HepG2 (cell line): ENCODE results near the gene PIK3C2B. TPM values are rescaled to one million over a fixed set of nuclear protein-coding genes. Genes with fewer than 3 reads are reported as not detected.

Source experiments
- ATF3 ChIP-seq: sonication (generic); formaldehyde crosslinking; IDR thresholded peaks from 2 replicates; pipeline ENCODE4 v1.4.0; 2020; ENCODE audit warnings: missing genetic modification reagents
- CEBPG ChIP-seq: IDR thresholded peaks from 2 replicates; pipeline ENCODE4 v1.6.1; 2016
- EP300 ChIP-seq, 3 experiments: sonication (generic) in 1 of 3; formaldehyde crosslinking in 1 of 3; IDR thresholded peaks; 2 replicates each; pipeline versions ENCODE4 v1.5.1 to v1.6.1; 2011 to 2020; ENCODE audit warnings: low read depth in 2 of 3, low read length in 2 of 3, borderline replicate concordance in 1 of 3, improper control_type of control experiment in 1 of 3, mild to moderate bottlenecking in 1 of 3, missing genetic modification reagents in 1 of 3, moderate library complexity in 1 of 3
- FOSL2 ChIP-seq: sonication (generic); formaldehyde crosslinking; IDR thresholded peaks from 2 replicates; pipeline ENCODE4 v1.4.0; 2020; ENCODE audit warnings: missing genetic modification reagents
- FUBP1 ChIP-seq: sonication (generic); formaldehyde crosslinking; IDR thresholded peaks from 2 replicates; pipeline ENCODE4 v1.5.1; 2020; ENCODE audit warnings: missing genetic modification reagents, mild to moderate bottlenecking, borderline replicate concordance
- HOXA5 ChIP-seq: sonication (generic); formaldehyde crosslinking; IDR thresholded peaks from 2 replicates; pipeline ENCODE4 v1.4.0; 2020; ENCODE audit warnings: missing genetic modification reagents
- JUN ChIP-seq: sonication (generic); formaldehyde crosslinking; IDR thresholded peaks from 2 replicates; pipeline ENCODE4 v1.4.0; 2020; ENCODE audit warnings: mild to moderate bottlenecking, missing genetic modification reagents
- KIAA2018 ChIP-seq: sonication (generic); formaldehyde crosslinking; IDR thresholded peaks from 2 replicates; pipeline ENCODE4 v1.5.0; 2020; ENCODE audit warnings: mild to moderate bottlenecking, missing genetic modification reagents, borderline replicate concordance
- LBX2 ChIP-seq: sonication (generic); formaldehyde crosslinking; IDR thresholded peaks from 2 replicates; pipeline ENCODE4 v1.5.0; 2020; ENCODE audit warnings: missing genetic modification reagents, mild to moderate bottlenecking, borderline replicate concordance
- NR2C2 ChIP-seq: sonication (generic); formaldehyde crosslinking; IDR thresholded peaks from 2 replicates; pipeline ENCODE4 v1.4.0; 2020; ENCODE audit warnings: missing genetic modification reagents, mild to moderate bottlenecking, moderate library complexity, borderline replicate concordance
- RXRA ChIP-seq: sonication (generic); formaldehyde crosslinking; IDR thresholded peaks from 2 replicates; pipeline ENCODE4 v1.5.1; 2020; ENCODE audit warnings: missing genetic modification reagents
- SALL2 ChIP-seq: sonication (generic); formaldehyde crosslinking; IDR thresholded peaks from 2 replicates; pipeline ENCODE4 v1.8.1; 2023; ENCODE audit warnings: mild to moderate bottlenecking, missing genetic modification reagents, inconsistent platforms
- STAG1 ChIP-seq: sonication (generic); formaldehyde crosslinking; IDR thresholded peaks from 2 replicates; pipeline ENCODE4 v1.4.0; 2020; ENCODE audit warnings: missing genetic modification reagents
- SUZ12 ChIP-seq: fragments of 150-350 bp; IDR thresholded peaks from 2 replicates; pipeline ENCODE4 v1.6.1; 2014; ENCODE audit warnings: low read depth, low read length
- XBP1 ChIP-seq: sonication (generic); formaldehyde crosslinking; IDR thresholded peaks from 2 replicates; pipeline ENCODE4 v1.5.0; 2020; ENCODE audit warnings: missing genetic modification reagents
- ZMAT5 ChIP-seq: sonication (generic); formaldehyde crosslinking; IDR thresholded peaks from 2 replicates; pipeline ENCODE4 v1.5.0; 2020; ENCODE audit warnings: mild to moderate bottlenecking, low read depth, missing genetic modification reagents, borderline replicate concordance
- ZNF121 ChIP-seq: sonication (generic); formaldehyde crosslinking; IDR thresholded peaks from 2 replicates; pipeline ENCODE4 v1.5.0; 2020; ENCODE audit warnings: mild to moderate bottlenecking, missing genetic modification reagents
- ZNF451 ChIP-seq: sonication (generic); formaldehyde crosslinking; IDR thresholded peaks from 2 replicates; pipeline ENCODE4 v1.5.0; 2020; ENCODE audit warnings: mild to moderate bottlenecking, missing genetic modification reagents
- polyA plus RNA-seq, 8 experiments: library from polyadenylated mRNA; depleted of rRNA in 3 of 8; stranded (reverse) in 7 of 8; unstranded in 1 of 8; fragments of >200 nt; fragmentation: Illumina TruSeq in 4 of 8; extraction: Trizol in 4 of 8; gene quantifications; 2 replicates each; pipeline versions ENCODE4 v1.2.1 to v1.2.3, GENCODE V29; 2011 to 2016; ENCODE audit warnings: low read depth in 4 of 8, missing spikeins in 1 of 8, mixed read lengths in 1 of 8; ENCODE audit not compliant: insufficient read depth in 1 of 8
- total RNA-seq, 5 experiments: library from RNA; depleted of rRNA; stranded (reverse); fragments of >200 nt; fragmentation: Illumina TruSeq; extraction: Trizol; gene quantifications; 2 replicates each; pipeline ENCODE4 v1.2.3, GENCODE V29; 2016; ENCODE audit warnings: low read depth in 1 of 5

Gene PIK3C2B
- total and polyA plus RNA-seq, 2 of the 13 experiments (the other 11 are each of a cell fraction or from before 2014, with no cell fraction given) = 3.4 to 4.5 TPM

- TF ChIP-seq KIAA2018 (CRISPR knock-in tag) (no peak), CEBPG (peak; percentile 27; the same call in 1 of the 2 replicates), NR2C2 (CRISPR knock-in tag) (no peak), LBX2 (CRISPR knock-in tag) (no peak), RXRA (no peak), SUZ12 (no peak), FUBP1 (CRISPR knock-in tag) (no peak), FOSL2 (no peak), ATF3 (CRISPR knock-in tag) (0 out of 2 replicates have a peak, but pooled peaks have one; percentile 26), ZNF451 (CRISPR knock-in tag) (no peak), ZMAT5 (no peak), EP300 (IDR thresholded peaks at IDR 0.05; ENCODE audit: low read depth in 2 of 2, low read length in 2 of 2) (peak in 1 of 2 experiments; percentile 8; a peak in 1 of 4 replicates), EP300 (CRISPR knock-in tag; IDR thresholded peaks at IDR 0.05; ENCODE audit: borderline replicate concordance) (no peak), XBP1 (CRISPR knock-in tag) (no peak), SALL2 (CRISPR knock-in tag) (0 out of 2 replicates have a peak, but pooled peaks have one; percentile 7), HOXA5 (CRISPR knock-in tag) (no peak), STAG1 (CRISPR knock-in tag) (no peak), JUN (no peak), ZNF121 (CRISPR knock-in tag) (no peak)
These were observed 11.8 kb upstream of the PIK3C2B start (continued) for GRCh38 chr1:204506201-204506968.
